ENCODE results near the gene GABBR2. TPM values are rescaled to one million over a fixed set of nuclear protein-coding genes. Genes with fewer than 3 reads are reported as not detected.

Gene GABBR2
- total RNA-seq, 1 experiment from 2014 or later, result 3.8 TPM

Other genes starting within 250 kb of the GABBR2 start
- gene ANKS6, start 87.6 kb upstream of the GABBR2 start, total RNA-seq (2014; rRNA removed; shearing (Covaris generic); ENCODE audit: low replicate concordance), result 7.8 and 29.1 TPM in 2 replicates
- gene GALNT12, start 98.7 kb upstream of the GABBR2 start, total RNA-seq (2014; rRNA removed; shearing (Covaris generic); ENCODE audit: low replicate concordance), result 0.22 and 0.99 TPM in 2 replicates
- 0.62 and 1.2 TPM in 2 replicates for gene COL15A1, start 235.0 kb upstream of the GABBR2 start, total RNA-seq (2014; rRNA removed; shearing (Covaris generic); ENCODE audit: low replicate concordance)

All from MG63 (cell line).